ENCODE measurements around the gene KDM6A. TPM values are rescaled to one million over a fixed set of nuclear protein-coding genes. Genes with fewer than 3 reads are reported as not detected.
"Not testable (repeated sequence)": the region's sequence is repeated elsewhere in the genome, so short reads cannot be mapped to it uniquely, and the experiment has no call there.

KDM6A gene
- total RNA-seq, 4 donors from 2014 or later = 24.4 to 29.7 (median 26.8) TPM

GRCh38 chrX:44884944-44885343 lies 12.0 kb downstream of the KDM6A start:
- intact Hi-C loops (cut with DNase I) = no loop called here
- Histone ChIP-seq H3K9me3 (no peaks in the 10 kb centered on the region), H3K27me3 (no peaks in the 10 kb centered on the region), H3K4me3 (no peak overlapping the region), H3K27ac (no peak overlapping the region), H3K36me3 (no peaks in the 10 kb centered on the region), H3K4me1 (peaks cover 0 to 19% (median 0%) of the 10 kb centered on the region in 3 donors)
- no peak for TF ChIP-seq POLR2A (IDR thresholded peaks at IDR 0.05)
- TF ChIP-seq, protein P1, sequence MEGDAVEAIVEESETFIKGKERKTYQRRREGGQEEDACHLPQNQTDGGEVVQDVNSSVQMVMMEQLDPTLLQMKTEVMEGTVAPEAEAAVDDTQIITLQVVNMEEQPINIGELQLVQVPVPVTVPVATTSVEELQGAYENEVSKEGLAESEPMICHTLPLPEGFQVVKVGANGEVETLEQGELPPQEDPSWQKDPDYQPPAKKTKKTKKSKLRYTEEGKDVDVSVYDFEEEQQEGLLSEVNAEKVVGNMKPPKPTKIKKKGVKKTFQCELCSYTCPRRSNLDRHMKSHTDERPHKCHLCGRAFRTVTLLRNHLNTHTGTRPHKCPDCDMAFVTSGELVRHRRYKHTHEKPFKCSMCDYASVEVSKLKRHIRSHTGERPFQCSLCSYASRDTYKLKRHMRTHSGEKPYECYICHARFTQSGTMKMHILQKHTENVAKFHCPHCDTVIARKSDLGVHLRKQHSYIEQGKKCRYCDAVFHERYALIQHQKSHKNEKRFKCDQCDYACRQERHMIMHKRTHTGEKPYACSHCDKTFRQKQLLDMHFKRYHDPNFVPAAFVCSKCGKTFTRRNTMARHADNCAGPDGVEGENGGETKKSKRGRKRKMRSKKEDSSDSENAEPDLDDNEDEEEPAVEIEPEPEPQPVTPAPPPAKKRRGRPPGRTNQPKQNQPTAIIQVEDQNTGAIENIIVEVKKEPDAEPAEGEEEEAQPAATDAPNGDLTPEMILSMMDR (IDR thresholded peaks at IDR 0.05) = no peak
- 31 to 52% methylated on average over 4 of the region's 4 CpGs for WGBS, 2 donors
- DNase-seq = no peak

GRCh38 chrX:44889824-44890223 lies 16.8 kb downstream of the KDM6A start:
- Histone ChIP-seq H3K4me3 (no peak overlapping the region), H3K27me3 (no peaks in the 10 kb centered on the region), H3K36me3 (no peaks in the 10 kb centered on the region), H3K27ac (no peak overlapping the region), H3K9me3 (no peaks in the 10 kb centered on the region), H3K4me1 (peaks cover 0 to 30% (median 10%) of the 10 kb centered on the region in 3 donors)
- WGBS, 2 donors = 59 to 87% methylated on average over 1 of the region's 1 CpG
- DNase-seq = no peak
- intact Hi-C loops (cut with DNase I) = no loop called here
- TF ChIP-seq, protein P1 (IDR thresholded peaks at IDR 0.05) = no peak
- no peak for TF ChIP-seq POLR2A (IDR thresholded peaks at IDR 0.05)

DNA sequence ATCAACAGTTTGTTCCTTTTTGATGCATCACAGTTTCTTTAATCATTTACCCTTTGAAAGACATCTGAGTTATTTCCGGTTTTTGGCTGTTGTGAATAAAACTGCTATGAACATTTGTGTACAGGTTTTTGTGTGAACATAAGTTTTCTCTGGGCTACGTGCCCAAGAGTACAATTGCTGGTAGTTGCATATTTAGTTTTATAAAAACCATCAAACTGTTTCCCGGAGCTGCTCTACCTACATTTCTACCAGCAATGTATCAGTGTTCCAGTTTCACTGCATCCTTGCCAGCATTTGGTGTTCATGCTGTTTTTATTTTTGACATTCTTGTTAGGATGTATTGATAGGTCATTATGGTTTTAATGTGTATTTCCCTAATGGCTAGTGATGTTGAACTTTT lies 17.3 kb downstream of the KDM6A start:
- 31 to 52% methylated on average over 3 of the region's 3 CpGs for WGBS, 2 donors
- Histone ChIP-seq H3K4me3 (no peak overlapping the region), H3K4me1 (peaks cover 0 to 30% (median 10%) of the 10 kb centered on the region in 3 donors), H3K27ac (no peak overlapping the region), H3K9me3 (no peaks in the 10 kb centered on the region), H3K36me3 (no peaks in the 10 kb centered on the region), H3K27me3 (no peaks in the 10 kb centered on the region)
- no peak for DNase-seq
- TF ChIP-seq POLR2A (IDR thresholded peaks at IDR 0.05) = no peak
- TF ChIP-seq, protein P1 (IDR thresholded peaks at IDR 0.05) = no peak
- intact Hi-C loops (cut with DNase I) = no loop called here

DNA sequence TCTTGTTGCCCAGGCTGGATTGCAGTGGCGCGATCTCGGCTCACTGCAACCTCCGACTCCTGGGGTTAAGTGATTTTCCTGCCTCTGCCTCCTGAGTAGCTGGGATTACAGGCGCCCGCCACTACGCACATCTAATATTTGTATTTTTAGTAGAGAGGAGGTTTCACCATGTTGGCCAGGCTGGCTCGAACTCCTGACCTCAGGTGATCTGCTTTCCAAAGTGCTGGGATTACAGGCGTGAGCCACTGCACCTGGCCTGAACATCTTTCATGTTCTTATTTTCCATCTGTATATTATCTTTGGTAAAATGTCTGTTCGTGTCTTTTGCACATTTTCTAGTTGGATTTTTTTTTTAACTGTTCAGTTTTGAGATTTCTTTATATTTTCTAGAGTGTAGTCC lies 17.7 kb downstream of the KDM6A start:
- DNase-seq; H3K4me3 ChIP-seq; H3K27me3 ChIP-seq; H3K9me3 ChIP-seq; intact Hi-C loops (cut with DNase I); H3K36me3 ChIP-seq: not testable (repeated sequence)
- H3K27ac ChIP-seq = peak overlapping the region in 2 of 4 donors; percentile 77 to 85
- 89 to 96% methylated on average over 8 to 9 of the region's 10 CpGs for WGBS, 2 donors
- H3K4me1 ChIP-seq = peaks cover 0 to 30% (median 10%) of the 10 kb centered on the region in 3 donors

GRCh38 chrX:44891642-44892041 lies 18.7 kb downstream of the KDM6A start:
- H3K27ac ChIP-seq = peak overlapping the region in 3 of 4 donors; percentile 75 to 85 (median 77)
- H3K36me3 ChIP-seq = no peaks in the 10 kb centered on the region
- no peaks in the 10 kb centered on the region for H3K27me3 ChIP-seq
- TF ChIP-seq, protein P1 (IDR thresholded peaks at IDR 0.05) = no peak
- TF ChIP-seq POLR2A (IDR thresholded peaks at IDR 0.05) = no peak
- peaks cover 0 to 4% (median 0%) of the 10 kb centered on the region in 3 donors for H3K9me3 ChIP-seq
- H3K4me3 ChIP-seq = peak overlapping the region in 1 of 4 donors; percentile 6
- H3K4me1 ChIP-seq = peaks cover 0 to 30% (median 10%) of the 10 kb centered on the region in 3 donors
- 44 to 56% methylated on average over 6 of the region's 6 CpGs for WGBS, 2 donors
- DNase-seq = no peak
- intact Hi-C loops (cut with DNase I) = no loop called here

DNA sequence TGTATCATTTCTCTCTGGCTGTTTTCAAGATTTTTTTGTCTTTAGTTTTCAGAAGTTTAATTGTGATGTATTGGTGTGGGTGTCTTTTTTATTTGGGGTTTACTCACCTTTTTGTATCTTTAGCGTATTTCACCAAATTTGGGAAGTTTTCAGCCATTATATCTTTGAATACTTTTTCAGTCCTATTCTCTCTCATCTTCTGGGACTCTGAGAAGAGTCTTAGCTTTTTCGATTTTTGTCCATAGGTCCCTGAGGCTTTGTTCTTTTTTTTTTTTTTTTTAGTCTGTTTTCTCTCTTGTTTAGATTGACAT lies 23.8 kb downstream of the KDM6A start:
- Histone ChIP-seq H3K27me3 (no peaks in the 10 kb centered on the region), H3K9me3 (peaks cover 0 to 4% (median 0%) of the 10 kb centered on the region in 3 donors), H3K4me3 (no peak overlapping the region), H3K27ac (no peak overlapping the region), H3K4me1 (peaks cover 9 to 45% (median 30%) of the 10 kb centered on the region in 3 donors), H3K36me3 (no peaks in the 10 kb centered on the region)
- DNase-seq = no peak
- intact Hi-C loops (cut with DNase I) = no loop called here
- WGBS, 2 donors = 92 to 95% methylated on average over 2 of the region's 2 CpGs
- TF ChIP-seq POLR2A (IDR thresholded peaks at IDR 0.05) = no peak
- TF ChIP-seq, protein P1 (IDR thresholded peaks at IDR 0.05) = no peak

All from esophagus squamous epithelium (tissue), 5 donors.